ENCODE results near the gene TRIML1.
"Not testable (repeated sequence)": the region's sequence is repeated elsewhere in the genome, so short reads cannot be mapped to it uniquely, and the experiment has no call there.

The TRIML1 gene

GRCh38 chr4:188154668-188155405 lies 15.6 kb downstream of the TRIML1 start:
- H3K27ac ChIP-seq = no peak overlapping the region
- H3K4me1 ChIP-seq (ENCODE audit: control insufficient read depth in 1 of 2, insufficient read depth in 1 of 2, low read depth in 1 of 2, low read length in 1 of 2) = no peaks in the 10 kb centered on the region
- H3K9me3 ChIP-seq = no peaks in the 10 kb centered on the region
- TF ChIP-seq, protein P1, sequence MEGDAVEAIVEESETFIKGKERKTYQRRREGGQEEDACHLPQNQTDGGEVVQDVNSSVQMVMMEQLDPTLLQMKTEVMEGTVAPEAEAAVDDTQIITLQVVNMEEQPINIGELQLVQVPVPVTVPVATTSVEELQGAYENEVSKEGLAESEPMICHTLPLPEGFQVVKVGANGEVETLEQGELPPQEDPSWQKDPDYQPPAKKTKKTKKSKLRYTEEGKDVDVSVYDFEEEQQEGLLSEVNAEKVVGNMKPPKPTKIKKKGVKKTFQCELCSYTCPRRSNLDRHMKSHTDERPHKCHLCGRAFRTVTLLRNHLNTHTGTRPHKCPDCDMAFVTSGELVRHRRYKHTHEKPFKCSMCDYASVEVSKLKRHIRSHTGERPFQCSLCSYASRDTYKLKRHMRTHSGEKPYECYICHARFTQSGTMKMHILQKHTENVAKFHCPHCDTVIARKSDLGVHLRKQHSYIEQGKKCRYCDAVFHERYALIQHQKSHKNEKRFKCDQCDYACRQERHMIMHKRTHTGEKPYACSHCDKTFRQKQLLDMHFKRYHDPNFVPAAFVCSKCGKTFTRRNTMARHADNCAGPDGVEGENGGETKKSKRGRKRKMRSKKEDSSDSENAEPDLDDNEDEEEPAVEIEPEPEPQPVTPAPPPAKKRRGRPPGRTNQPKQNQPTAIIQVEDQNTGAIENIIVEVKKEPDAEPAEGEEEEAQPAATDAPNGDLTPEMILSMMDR (IDR thresholded peaks at IDR 0.05) = no peak
- no peaks in the 10 kb centered on the region for H3K36me3 ChIP-seq
- no peaks in the 10 kb centered on the region for H3K27me3 ChIP-seq
- no peak overlapping the region for H3K4me3 ChIP-seq (ENCODE audit: low read depth in 1 of 2, low read length in 1 of 2)

GRCh38 chr4:188158336-188158735 lies 19.1 kb downstream of the TRIML1 start:
- H3K4me1 ChIP-seq (ENCODE audit: control insufficient read depth in 1 of 2, insufficient read depth in 1 of 2, low read depth in 1 of 2, low read length in 1 of 2) = no peaks in the 10 kb centered on the region
- H3K36me3 ChIP-seq = no peaks in the 10 kb centered on the region
- H3K27me3 ChIP-seq = no peaks in the 10 kb centered on the region
- H3K4me3 ChIP-seq (ENCODE audit: low read depth in 1 of 2, low read length in 1 of 2) = no peak overlapping the region
- no peaks in the 10 kb centered on the region for H3K9me3 ChIP-seq
- no peak overlapping the region for H3K27ac ChIP-seq
- TF ChIP-seq, protein P1 (IDR thresholded peaks at IDR 0.05) = no peak

- H3K27me3 ChIP-seq; H3K27ac ChIP-seq; H3K36me3 ChIP-seq; H3K4me1 ChIP-seq (ENCODE audit: control insufficient read depth in 1 of 2, insufficient read depth in 1 of 2, low read depth in 1 of 2, low read length in 1 of 2); H3K4me3 ChIP-seq (ENCODE audit: low read depth in 1 of 2, low read length in 1 of 2); H3K9me3 ChIP-seq: not testable (repeated sequence)
Observed at GRCh38 chr4:188159513-188160226, 20.4 kb downstream of the TRIML1 start.

DNA sequence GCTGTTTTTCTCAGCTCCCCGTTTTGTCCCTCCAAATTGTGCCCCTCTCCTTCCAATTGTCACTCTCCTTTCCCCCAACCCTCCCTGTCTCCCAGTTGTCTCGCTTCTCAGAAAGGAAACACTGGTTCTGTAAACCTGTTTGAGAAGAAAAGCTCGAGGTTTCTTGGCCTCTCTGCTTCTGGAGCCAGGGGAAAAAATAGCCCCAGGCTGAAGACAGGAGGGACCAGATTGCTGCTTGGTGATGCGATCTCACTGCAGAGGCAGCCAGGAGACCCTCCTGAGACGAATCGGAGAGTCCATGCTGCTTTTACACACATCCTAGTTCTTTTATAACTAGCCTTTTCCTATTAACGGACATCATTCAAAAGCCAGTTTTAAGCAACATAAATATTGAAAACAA lies 21.2 kb downstream of the TRIML1 start:
- H3K27ac ChIP-seq = no peak overlapping the region
- H3K36me3 ChIP-seq = no peaks in the 10 kb centered on the region

DNA sequence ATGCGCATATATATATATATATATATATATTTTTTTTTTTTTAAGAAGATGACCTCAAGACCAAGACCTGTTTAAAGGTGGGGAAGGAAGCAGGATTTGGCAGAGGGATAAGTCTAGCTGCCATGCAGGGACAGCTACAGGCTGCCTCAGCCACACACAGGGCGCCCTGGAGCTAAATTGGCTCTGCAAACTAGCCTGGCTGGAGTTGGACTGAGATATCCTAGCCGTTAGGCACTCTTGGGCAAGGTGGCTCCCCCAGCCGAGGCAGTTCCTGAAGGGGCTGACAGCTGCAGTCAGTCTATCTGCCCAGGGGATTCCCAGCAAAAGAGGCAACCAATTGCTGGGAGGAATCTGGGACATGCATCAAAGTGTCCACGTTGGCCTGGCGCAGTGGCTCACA lies 21.9 kb downstream of the TRIML1 start:
- TF ChIP-seq, protein P1 (IDR thresholded peaks at IDR 0.05) = no peak
- no peak overlapping the region for H3K27ac ChIP-seq

More for the DNA sequence above, 21.2 kb downstream of the TRIML1 start:
- Histone ChIP-seq H3K4me1 (ENCODE audit: control insufficient read depth in 1 of 2, insufficient read depth in 1 of 2, low read depth in 1 of 2, low read length in 1 of 2) (no peaks in the 10 kb centered on the region), H3K9me3 (no peaks in the 10 kb centered on the region), H3K4me3 (ENCODE audit: low read depth in 1 of 2, low read length in 1 of 2) (no peak overlapping the region), H3K27me3 (no peaks in the 10 kb centered on the region)
- TF ChIP-seq, protein P1 (IDR thresholded peaks at IDR 0.05) = no peak

GRCh38 chr4:188162698-188163097 lies 23.5 kb downstream of the TRIML1 start:
- H3K4me3 ChIP-seq (ENCODE audit: low read depth in 1 of 2, low read length in 1 of 2) = no peak overlapping the region
- no peaks in the 10 kb centered on the region for H3K27me3 ChIP-seq
- no peak overlapping the region for H3K27ac ChIP-seq
- H3K9me3 ChIP-seq = no peaks in the 10 kb centered on the region
- H3K36me3 ChIP-seq = no peaks in the 10 kb centered on the region
- H3K4me1 ChIP-seq (ENCODE audit: control insufficient read depth in 1 of 2, insufficient read depth in 1 of 2, low read depth in 1 of 2, low read length in 1 of 2) = no peaks in the 10 kb centered on the region
- TF ChIP-seq, protein P1 (IDR thresholded peaks at IDR 0.05) = no peak

More for the DNA sequence above, 21.9 kb downstream of the TRIML1 start:
- no peaks in the 10 kb centered on the region for H3K27me3 ChIP-seq
- H3K4me3 ChIP-seq (ENCODE audit: low read depth in 1 of 2, low read length in 1 of 2) = no peak overlapping the region
- no peaks in the 10 kb centered on the region for H3K9me3 ChIP-seq
- no peaks in the 10 kb centered on the region for H3K4me1 ChIP-seq (ENCODE audit: control insufficient read depth in 1 of 2, insufficient read depth in 1 of 2, low read depth in 1 of 2, low read length in 1 of 2)
- H3K36me3 ChIP-seq = no peaks in the 10 kb centered on the region
